HG03066 (cell line): ENCODE data around the gene UPK1A.
"Not testable (repeated sequence)": the region's sequence is repeated elsewhere in the genome, so short reads cannot be mapped to it uniquely, and the experiment has no call there.

Source experiments
- ATAC-seq: cut with Tn5 transposase; IDR thresholded peaks from one replicate; pipeline ENCODE4 v1.9.1; 2021; ENCODE audit warnings: low read depth; ENCODE audit not compliant: unreplicated experiment

The UPK1A gene

GRCh38 chr19:35644206-35644986, 21.9 kb upstream of the UPK1A start:
- ATAC-seq, result peak; percentile 60

GRCh38 chr19:35644987-35645679, 21.2 kb upstream of the UPK1A start:
- ATAC-seq, result no peak

GRCh38 chr19:35645680-35646511, 20.4 kb upstream of the UPK1A start:
- ATAC-seq, result no peak

- ATAC-seq, result peak; percentile 54
These were observed 18.0 kb upstream of the UPK1A start, which contains the start of gene COX6B1 for GRCh38 chr19:35648017-35648961. TSS of gene COX6B1 (plus strand) at chr19:35648323. CDS start at chr19:35651244, 2,921 bp downstream.

GRCh38 chr19:35650581-35650980, 15.7 kb upstream of the UPK1A start:
- ATAC-seq, result no peak

GRCh38 chr19:35654828-35655227, 11.5 kb upstream of the UPK1A start:
- not testable (repeated sequence) for ATAC-seq

- no peak for ATAC-seq
These were observed 10.7 kb upstream of the UPK1A start for GRCh38 chr19:35655600-35655999.

GRCh38 chr19:35656700-35657099, 9.6 kb upstream of the UPK1A start:
- ATAC-seq, result no peak

- ATAC-seq, result no peak
These were observed 8.2 kb upstream of the UPK1A start for GRCh38 chr19:35657904-35658700.

- ATAC-seq, result no peak
These were observed 4.3 kb upstream of the UPK1A start for GRCh38 chr19:35661995-35662340.

- no peak for ATAC-seq
These were observed 2.3 kb upstream of the UPK1A start for GRCh38 chr19:35663981-35664380.

GRCh38 chr19:35665157-35665556, 1.2 kb upstream of the UPK1A start:
- no peak for ATAC-seq

GRCh38 chr19:35665604-35666003, 713 bp upstream of the UPK1A start:
- no peak for ATAC-seq

- no peak for ATAC-seq
These were observed 3.2 kb downstream of the UPK1A start for GRCh38 chr19:35669566-35669965.

GRCh38 chr19:35669974-35670373, 3.7 kb downstream of the UPK1A start:
- ATAC-seq, result no peak

- ATAC-seq, result no peak
These were observed 4.4 kb downstream of the UPK1A start for GRCh38 chr19:35670686-35671085.

GRCh38 chr19:35671818-35672217, 5.5 kb downstream of the UPK1A start:
- no peak for ATAC-seq

GRCh38 chr19:35673121-35673804, 6.9 kb downstream of the UPK1A start:
- ATAC-seq, result no peak
